GM18505 (cell line): ENCODE measurements around the gene ARHGAP28.

Source experiments
- ATAC-seq: cut with Tn5 transposase; IDR thresholded peaks from one replicate; pipeline ENCODE4 v1.9.1; 2021; ENCODE audit not compliant: unreplicated experiment
- POLR2A ChIP-seq: IDR thresholded peaks from 4 replicates; pipeline ENCODE4 v1.6.1; 2011; ENCODE audit warnings: borderline replicate concordance; ENCODE audit not compliant: insufficient read depth, insufficient read length; ENCODE audit errors: extremely low read depth

ARHGAP28 gene

DNA sequence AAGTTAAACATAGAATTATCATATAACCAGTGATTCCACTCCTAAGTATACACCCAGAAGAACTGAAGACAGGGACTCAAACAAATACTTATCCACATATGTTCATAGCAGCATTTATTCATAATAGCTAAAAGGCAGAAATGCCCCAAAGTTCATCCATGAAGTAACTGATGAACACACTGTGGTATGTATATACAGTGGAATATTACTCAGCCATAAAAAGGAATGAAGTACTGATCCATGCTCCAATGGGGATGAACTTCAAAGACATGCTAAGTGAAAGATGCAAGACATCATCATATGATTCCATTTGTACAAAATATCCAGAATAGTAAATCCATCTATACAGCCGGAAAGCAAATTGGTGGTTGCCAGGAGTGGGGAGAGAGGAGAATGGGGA, 230.6 kb downstream of the ARHGAP28 start:
- no peak for ATAC-seq
- no peak for TF ChIP-seq POLR2A

DNA sequence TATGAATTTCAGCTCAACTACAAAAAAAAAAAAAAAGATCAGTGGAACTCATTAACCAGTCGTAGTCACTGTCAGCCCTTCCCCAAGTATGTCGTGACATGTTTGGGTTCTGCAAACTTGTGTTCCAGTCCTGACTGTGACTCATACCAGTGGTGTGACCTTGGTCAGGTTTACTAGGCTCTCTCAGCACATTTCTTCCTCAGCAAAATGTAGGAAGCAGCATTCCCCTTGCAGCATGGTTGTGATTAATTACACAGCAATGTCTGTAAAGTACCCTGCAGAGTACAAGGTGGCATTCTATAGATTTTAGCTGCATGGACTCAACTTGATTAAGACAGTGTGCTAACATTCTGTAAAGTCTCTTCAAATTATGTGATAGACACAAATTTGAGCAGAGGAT, 231.1 kb downstream of the ARHGAP28 start:
- TF ChIP-seq POLR2A: no peak
- no peak for ATAC-seq

DNA sequence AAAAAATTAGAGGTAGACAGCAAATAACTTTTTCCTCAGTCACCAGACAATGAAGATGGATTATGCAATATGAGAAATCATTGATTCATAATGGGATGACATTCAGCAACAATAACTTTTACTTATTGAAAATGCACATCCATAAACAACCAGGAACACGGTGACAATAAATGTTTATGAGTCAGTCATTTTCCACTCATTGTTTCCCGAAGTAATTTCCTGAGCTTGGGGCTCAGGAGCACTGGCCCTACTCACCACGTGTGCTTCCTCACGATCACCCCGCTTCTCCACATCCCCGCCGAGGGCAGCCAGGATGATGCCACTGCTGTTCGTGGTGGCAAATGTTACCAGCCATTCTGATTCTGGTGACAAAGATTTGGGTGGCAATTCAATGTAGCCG, 231.8 kb downstream of the ARHGAP28 start:
- no peak for ATAC-seq
- TF ChIP-seq POLR2A: no peak

DNA sequence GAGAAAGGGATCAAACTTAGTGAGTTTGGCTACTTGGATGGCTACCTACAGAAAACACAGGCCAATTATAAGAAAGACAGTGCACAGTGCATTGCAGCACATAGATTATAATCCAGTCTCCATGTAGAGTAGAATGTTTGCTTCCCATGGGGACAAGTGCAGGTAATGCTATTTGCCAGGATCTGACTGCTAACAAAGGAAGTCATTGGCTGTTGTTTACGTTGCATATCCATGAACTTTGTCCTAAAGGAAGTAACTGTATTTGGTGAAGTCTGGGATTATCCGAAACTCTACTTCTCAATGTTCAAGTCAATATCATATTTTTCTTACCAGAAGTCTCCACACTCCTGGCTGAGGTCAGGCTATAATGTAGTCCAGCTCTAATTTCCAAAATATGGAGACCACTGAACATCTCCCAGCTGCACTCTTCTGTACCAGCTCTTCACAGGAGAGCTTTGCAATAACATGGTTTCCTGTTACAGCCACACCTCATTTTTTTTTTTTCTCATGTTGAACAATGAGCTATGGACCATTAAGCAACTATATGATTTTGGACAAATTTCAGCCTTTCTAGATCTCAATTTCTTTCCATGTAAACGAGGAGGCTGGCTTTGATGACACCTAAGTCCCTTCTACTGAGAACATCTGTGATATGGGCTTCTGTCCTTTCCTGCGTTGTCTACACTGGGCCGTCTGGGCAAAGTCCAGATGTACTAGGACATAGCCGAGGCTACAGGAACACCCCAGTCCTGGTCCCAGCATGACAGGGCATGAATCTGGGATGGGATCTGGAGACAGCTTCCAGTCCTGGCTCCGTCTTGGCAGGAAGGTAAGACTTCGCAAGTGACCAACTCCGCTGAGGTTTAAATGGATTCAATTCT, 233.3 kb downstream of the ARHGAP28 start:
- TF ChIP-seq POLR2A: no peak
- no peak for ATAC-seq

DNA sequence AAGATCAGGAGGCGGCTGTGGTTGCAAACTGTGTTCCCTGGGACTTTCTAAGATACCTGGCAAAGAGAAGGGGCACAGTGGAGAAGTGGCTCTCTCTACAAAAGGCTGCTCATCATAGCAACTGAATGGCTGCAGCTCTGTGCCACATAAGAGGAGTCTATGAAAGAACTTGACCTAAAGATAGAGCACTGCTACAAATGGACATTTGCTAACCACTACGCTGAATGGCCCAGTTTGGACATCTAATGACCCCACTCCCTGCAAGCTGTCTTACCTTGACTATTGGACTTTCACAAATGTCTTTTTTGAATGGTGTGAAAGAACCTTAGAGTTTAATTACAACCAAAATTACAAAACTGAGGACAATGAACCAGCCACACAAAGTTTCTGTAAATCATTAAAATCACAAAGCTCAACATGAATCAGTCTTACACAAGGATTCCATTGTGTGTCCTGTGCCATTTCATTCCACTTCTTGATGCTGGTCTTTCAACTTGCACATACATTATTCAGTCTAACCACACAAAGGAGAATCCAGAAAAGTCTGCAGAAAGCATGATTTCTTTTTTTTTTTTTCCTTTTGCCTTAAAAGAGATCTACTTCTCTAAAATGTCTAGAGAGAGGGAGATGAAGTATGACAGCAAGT, 234.1 kb downstream of the ARHGAP28 start:
- ATAC-seq: no peak
- no peak for TF ChIP-seq POLR2A
